NCI-H226 (cell line): ENCODE data around the gene LIN9.
"Not testable (repeated sequence)": the region's sequence is repeated elsewhere in the genome, so short reads cannot be mapped to it uniquely, and the experiment has no call there.

Experiments
- DNase-seq: peaks from one replicate; pipeline ENCODE4 v3.0.0-alpha.2; 2015

LIN9 gene

GRCh38 chr1:226268421-226269124 lies 40.4 kb downstream of the LIN9 start:
- no peak for DNase-seq

- no peak for DNase-seq
Observed at GRCh38 chr1:226261818-226262217, 47.1 kb downstream of the LIN9 start.

- no peak for DNase-seq
Observed at GRCh38 chr1:226255380-226255779, 53.6 kb downstream of the LIN9 start.

- DNase-seq, result no peak
Observed at GRCh38 chr1:226253933-226254332, 55.0 kb downstream of the LIN9 start.

GRCh38 chr1:226252841-226253240 lies 56.1 kb downstream of the LIN9 start:
- DNase-seq, result not testable (repeated sequence)

GRCh38 chr1:226250511-226250910 lies 58.5 kb downstream of the LIN9 start:
- DNase-seq, result no peak

GRCh38 chr1:226248796-226249195 lies 60.2 kb downstream of the LIN9 start:
- no peak for DNase-seq

GRCh38 chr1:226248091-226248490 lies 60.9 kb downstream of the LIN9 start:
- no peak for DNase-seq

- no peak for DNase-seq
Observed at GRCh38 chr1:226239421-226239820, 69.5 kb downstream of the LIN9 start.

- no peak for DNase-seq
Observed at GRCh38 chr1:226236826-226237225, 72.1 kb downstream of the LIN9 start.

GRCh38 chr1:226233806-226234205 lies 75.2 kb downstream of the LIN9 start:
- DNase-seq, result no peak

GRCh38 chr1:226233293-226233692 lies 75.7 kb downstream of the LIN9 start:
- no peak for DNase-seq

- no peak for DNase-seq
Observed at GRCh38 chr1:226226601-226227000, 82.4 kb downstream of the LIN9 start.

GRCh38 chr1:226223786-226224244 lies 85.1 kb downstream of the LIN9 start:
- DNase-seq, result no peak

- DNase-seq, result no peak
Observed at GRCh38 chr1:226223157-226223785, 85.7 kb downstream of the LIN9 start, which contains the start of gene MIXL1. MIXL1 (plus strand) TSS chr1:226223664; CDS start chr1:226223682, 18 bp downstream.

- DNase-seq, result no peak
Observed at GRCh38 chr1:226222686-226223085, 86.3 kb downstream of the LIN9 start.

- no peak for DNase-seq
Observed at GRCh38 chr1:226220473-226221189, 88.3 kb downstream of the LIN9 start.

GRCh38 chr1:226217273-226217672 lies 91.7 kb downstream of the LIN9 start:
- no peak for DNase-seq

GRCh38 chr1:226216056-226216455 lies 92.9 kb downstream of the LIN9 start:
- no peak for DNase-seq

GRCh38 chr1:226215239-226215638 lies 93.7 kb downstream of the LIN9 start:
- no peak for DNase-seq

- DNase-seq, result no peak
Observed at GRCh38 chr1:226212545-226212944, 96.4 kb downstream of the LIN9 start.

GRCh38 chr1:226211181-226211821 lies 97.7 kb downstream of the LIN9 start:
- DNase-seq, result no peak

GRCh38 chr1:226210571-226211176 lies 98.3 kb downstream of the LIN9 start:
- no peak for DNase-seq
